GM23338 (cell line): Measurements from ENCODE around the gene SAMD13.

Experiments used
- CREB1 ChIP-seq: fragments of 250-450 bp; sonication (Bioruptor Pico); IDR thresholded peaks from 2 replicates; pipeline ENCODE4 v1.5.0; 2020; ENCODE audit warnings: low read depth, mild to moderate bottlenecking, moderate library complexity
- EZH2 ChIP-seq: fragments of 200-600 bp; sonication (generic); IDR thresholded peaks from one replicate; pipeline ENCODE4 v1.8.0; 2017; ENCODE audit warnings: antibody characterized with exemption, mild to moderate bottlenecking, low read depth; ENCODE audit not compliant: unreplicated experiment
- EZH2phosphoT487 ChIP-seq: fragments of 200-600 bp; sonication (generic); IDR thresholded peaks from one replicate; pipeline ENCODE4 v1.8.1; 2018; ENCODE audit warnings: antibody characterized with exemption; ENCODE audit not compliant: unreplicated experiment
- JUNB ChIP-seq: IDR thresholded peaks from one replicate; pipeline ENCODE4 v1.6.1; 2016; ENCODE audit warnings: antibody characterized with exemption; ENCODE audit not compliant: unreplicated experiment
- POLR2AphosphoS5 ChIP-seq: IDR thresholded peaks from 2 replicates; pipeline ENCODE4 v1.6.1; 2016; ENCODE audit warnings: antibody characterized with exemption, low read depth
- STAT1 ChIP-seq: IDR thresholded peaks from one replicate; pipeline ENCODE4 v1.6.1; 2016; ENCODE audit warnings: antibody characterized with exemption; ENCODE audit not compliant: unreplicated experiment
- TF ChIP-seq, protein P1 (sequence below), 2 experiments: fragments of 200-600 bp in 1 of 2; sonication (generic) in 1 of 2; conservative IDR thresholded peaks; 2 replicates each; pipeline versions ENCODE4 v1.5.1 to v1.6.1; 2016 to 2017; ENCODE audit warnings: antibody characterized with exemption in 2 of 2, low read depth in 2 of 2, mild to moderate bottlenecking in 2 of 2, moderate library complexity in 1 of 2
- TF ChIP-seq, protein P2 (sequence below): IDR thresholded peaks from one replicate; pipeline ENCODE4 v1.6.1; 2018; ENCODE audit warnings: antibody characterized with exemption; ENCODE audit not compliant: unreplicated experiment
- TF ChIP-seq, protein P3 (sequence below): IDR thresholded peaks from 2 replicates; pipeline ENCODE4 v1.6.1; 2016; ENCODE audit warnings: antibody characterized with exemption

DNA sequence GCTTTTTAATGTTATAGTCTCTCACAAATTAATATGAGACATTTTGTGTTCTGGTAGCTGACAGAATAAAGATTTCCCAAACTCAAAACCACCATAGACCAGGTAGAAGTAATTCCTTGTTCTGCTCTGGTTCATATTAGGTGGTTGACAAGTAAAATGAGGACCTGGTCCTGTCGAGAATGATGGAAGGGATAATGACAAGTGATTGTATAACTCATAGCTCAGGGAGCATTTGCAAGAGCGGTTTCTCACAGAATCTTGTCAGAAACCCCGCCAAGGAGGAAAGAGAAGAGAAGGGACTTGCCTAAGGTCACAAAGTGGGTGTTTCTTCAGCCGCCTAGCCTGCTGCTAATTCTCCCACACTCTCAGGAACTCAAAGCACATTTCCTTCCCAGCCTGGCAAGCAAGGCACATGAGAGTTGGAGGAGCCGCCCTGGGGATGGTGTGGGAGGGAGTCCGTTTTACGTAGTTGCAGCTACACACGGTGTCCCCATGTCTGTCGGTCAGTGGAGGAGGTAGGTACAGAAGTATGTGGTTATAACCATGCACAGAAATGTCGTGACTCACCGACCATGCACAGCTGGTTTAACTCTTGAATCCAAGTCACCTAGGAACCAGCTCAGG is 46.5 kb downstream of the SAMD13 start:
- TF ChIP-seq, protein P1, sequence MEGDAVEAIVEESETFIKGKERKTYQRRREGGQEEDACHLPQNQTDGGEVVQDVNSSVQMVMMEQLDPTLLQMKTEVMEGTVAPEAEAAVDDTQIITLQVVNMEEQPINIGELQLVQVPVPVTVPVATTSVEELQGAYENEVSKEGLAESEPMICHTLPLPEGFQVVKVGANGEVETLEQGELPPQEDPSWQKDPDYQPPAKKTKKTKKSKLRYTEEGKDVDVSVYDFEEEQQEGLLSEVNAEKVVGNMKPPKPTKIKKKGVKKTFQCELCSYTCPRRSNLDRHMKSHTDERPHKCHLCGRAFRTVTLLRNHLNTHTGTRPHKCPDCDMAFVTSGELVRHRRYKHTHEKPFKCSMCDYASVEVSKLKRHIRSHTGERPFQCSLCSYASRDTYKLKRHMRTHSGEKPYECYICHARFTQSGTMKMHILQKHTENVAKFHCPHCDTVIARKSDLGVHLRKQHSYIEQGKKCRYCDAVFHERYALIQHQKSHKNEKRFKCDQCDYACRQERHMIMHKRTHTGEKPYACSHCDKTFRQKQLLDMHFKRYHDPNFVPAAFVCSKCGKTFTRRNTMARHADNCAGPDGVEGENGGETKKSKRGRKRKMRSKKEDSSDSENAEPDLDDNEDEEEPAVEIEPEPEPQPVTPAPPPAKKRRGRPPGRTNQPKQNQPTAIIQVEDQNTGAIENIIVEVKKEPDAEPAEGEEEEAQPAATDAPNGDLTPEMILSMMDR (conservative IDR thresholded peaks at IDR 0.05; ENCODE audit: low read depth in 2 of 2), result no peak
- TF ChIP-seq EZH2phosphoT487 (no peak), EZH2 (no peak), POLR2AphosphoS5 (no peak), JUNB (no peak), CREB1 (CRISPR knock-in tag) (no peak), STAT1 (no peak)
- TF ChIP-seq, protein P2, sequence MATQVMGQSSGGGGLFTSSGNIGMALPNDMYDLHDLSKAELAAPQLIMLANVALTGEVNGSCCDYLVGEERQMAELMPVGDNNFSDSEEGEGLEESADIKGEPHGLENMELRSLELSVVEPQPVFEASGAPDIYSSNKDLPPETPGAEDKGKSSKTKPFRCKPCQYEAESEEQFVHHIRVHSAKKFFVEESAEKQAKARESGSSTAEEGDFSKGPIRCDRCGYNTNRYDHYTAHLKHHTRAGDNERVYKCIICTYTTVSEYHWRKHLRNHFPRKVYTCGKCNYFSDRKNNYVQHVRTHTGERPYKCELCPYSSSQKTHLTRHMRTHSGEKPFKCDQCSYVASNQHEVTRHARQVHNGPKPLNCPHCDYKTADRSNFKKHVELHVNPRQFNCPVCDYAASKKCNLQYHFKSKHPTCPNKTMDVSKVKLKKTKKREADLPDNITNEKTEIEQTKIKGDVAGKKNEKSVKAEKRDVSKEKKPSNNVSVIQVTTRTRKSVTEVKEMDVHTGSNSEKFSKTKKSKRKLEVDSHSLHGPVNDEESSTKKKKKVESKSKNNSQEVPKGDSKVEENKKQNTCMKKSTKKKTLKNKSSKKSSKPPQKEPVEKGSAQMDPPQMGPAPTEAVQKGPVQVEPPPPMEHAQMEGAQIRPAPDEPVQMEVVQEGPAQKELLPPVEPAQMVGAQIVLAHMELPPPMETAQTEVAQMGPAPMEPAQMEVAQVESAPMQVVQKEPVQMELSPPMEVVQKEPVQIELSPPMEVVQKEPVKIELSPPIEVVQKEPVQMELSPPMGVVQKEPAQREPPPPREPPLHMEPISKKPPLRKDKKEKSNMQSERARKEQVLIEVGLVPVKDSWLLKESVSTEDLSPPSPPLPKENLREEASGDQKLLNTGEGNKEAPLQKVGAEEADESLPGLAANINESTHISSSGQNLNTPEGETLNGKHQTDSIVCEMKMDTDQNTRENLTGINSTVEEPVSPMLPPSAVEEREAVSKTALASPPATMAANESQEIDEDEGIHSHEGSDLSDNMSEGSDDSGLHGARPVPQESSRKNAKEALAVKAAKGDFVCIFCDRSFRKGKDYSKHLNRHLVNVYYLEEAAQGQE, result no peak
- TF ChIP-seq, protein P3, sequence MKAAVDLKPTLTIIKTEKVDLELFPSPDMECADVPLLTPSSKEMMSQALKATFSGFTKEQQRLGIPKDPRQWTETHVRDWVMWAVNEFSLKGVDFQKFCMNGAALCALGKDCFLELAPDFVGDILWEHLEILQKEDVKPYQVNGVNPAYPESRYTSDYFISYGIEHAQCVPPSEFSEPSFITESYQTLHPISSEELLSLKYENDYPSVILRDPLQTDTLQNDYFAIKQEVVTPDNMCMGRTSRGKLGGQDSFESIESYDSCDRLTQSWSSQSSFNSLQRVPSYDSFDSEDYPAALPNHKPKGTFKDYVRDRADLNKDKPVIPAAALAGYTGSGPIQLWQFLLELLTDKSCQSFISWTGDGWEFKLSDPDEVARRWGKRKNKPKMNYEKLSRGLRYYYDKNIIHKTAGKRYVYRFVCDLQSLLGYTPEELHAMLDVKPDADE, result no peak
